Hepatocyte (in vitro differentiated cells): ENCODE results near the gene CDK19.

Experiments
- CTCF ChIP-seq: fragments of 200-600 bp; sonication (generic); IDR thresholded peaks from 2 replicates; pipeline ENCODE4 v1.5.1; 2016; ENCODE audit warnings: antibody characterized with exemption, mild to moderate bottlenecking; ENCODE audit not compliant: poor library complexity
- EZH2 ChIP-seq: fragments of 200-600 bp; sonication (generic); IDR thresholded peaks from 2 replicates; pipeline ENCODE4 v1.6.1; 2016; ENCODE audit warnings: antibody characterized with exemption, mild to moderate bottlenecking, borderline replicate concordance
- EZH2phosphoT487 ChIP-seq: fragments of 200-600 bp; sonication (generic); IDR thresholded peaks from one replicate; pipeline ENCODE4 v1.6.1; 2018; ENCODE audit warnings: antibody characterized with exemption, mild to moderate bottlenecking, low read depth, moderate library complexity; ENCODE audit not compliant: unreplicated experiment, severe bottlenecking

GRCh38 chr6:110809792-110810191 is 5.5 kb downstream of the CDK19 start:
- no peak for TF ChIP-seq EZH2
- TF ChIP-seq CTCF: no peak
- no peak for TF ChIP-seq EZH2phosphoT487
